Measurements from ENCODE around the gene SLAMF6.
"Not testable (repeated sequence)": the region's sequence is repeated elsewhere in the genome, so short reads cannot be mapped to it uniquely, and the experiment has no call there.

SLAMF6 gene

GRCh38 chr1:160517519-160517918 is 5.5 kb downstream of the SLAMF6 start:
- FAIRE-seq, result not testable (repeated sequence)

DNA sequence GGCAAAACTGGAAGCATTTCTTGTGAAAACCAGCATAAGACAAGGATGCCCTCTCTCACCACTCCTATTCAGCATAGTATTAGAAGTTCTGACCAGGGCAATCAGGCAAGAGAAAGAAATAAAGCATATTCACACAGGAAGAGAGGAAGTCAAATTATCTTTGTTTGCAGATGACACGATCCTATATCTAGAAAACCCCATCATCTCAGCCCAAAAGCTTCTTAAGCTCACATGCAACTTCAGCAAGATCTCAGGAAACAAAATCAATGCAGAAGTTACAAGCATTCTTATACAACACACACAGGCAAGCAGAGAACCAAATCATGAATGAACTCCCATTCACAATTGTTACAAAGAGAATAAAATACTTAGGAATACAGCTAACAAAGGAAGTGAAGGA is 7.1 kb downstream of the SLAMF6 start:
- not testable (repeated sequence) for DNase-seq (ENCODE audit: insufficient read length, low spot score); FAIRE-seq

More at GRCh38 chr1:160517519-160517918, 5.5 kb downstream of the SLAMF6 start:
- DNase-seq (ENCODE audit: insufficient read length, low spot score), result not testable (repeated sequence)

GRCh38 chr1:160504651-160505050 is 18.4 kb downstream of the SLAMF6 start:
- DNase-seq (ENCODE audit: insufficient read length, low spot score) (no peak), FAIRE-seq (peak; percentile 78)

DNA sequence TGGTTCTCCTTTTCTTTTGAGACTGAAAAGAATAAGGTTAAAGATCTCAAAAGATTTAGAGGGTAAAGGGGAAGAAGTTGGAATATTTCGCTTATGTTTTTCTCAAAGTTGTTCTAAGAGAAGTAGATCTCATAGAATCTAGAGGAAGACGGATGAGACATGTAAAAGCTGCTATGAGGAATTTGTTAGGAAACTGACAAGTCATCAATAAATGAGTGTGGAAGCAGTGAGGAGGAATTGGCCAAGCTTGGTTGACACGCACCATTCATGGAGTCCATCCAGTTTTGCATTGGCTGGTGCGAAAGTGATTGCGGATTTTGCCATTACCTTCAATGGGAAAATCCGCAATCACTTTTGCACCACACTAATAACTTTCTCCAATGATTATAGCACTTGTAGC is 20.0 kb downstream of the SLAMF6 start:
- FAIRE-seq (peak; percentile 74), DNase-seq (ENCODE audit: insufficient read length, low spot score) (no peak)

GRCh38 chr1:160500321-160500990 is 22.6 kb downstream of the SLAMF6 start:
- FAIRE-seq (peak; percentile 23), DNase-seq (ENCODE audit: insufficient read length, low spot score) (no peak)

DNA sequence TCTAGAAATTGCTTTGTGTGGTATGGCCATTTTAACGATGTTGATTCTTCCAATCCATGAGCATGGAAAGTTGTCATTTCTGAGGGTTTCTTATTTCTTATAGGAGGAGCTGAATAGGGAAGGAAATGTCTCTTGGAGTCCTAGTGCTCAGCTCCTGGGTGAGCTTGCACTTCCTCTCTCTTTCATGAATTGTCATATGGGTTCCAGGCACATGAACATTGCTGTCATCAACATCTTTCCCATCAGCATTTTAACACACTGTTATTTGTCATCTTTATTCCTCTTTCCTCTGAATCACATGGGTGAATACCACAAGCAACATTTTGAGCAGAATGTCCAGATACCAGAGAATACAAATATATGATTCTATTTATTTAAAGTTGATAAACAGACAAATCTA is 23.4 kb downstream of the SLAMF6 start:
- no peak for FAIRE-seq
- no peak for DNase-seq (ENCODE audit: insufficient read length, low spot score)

DNA sequence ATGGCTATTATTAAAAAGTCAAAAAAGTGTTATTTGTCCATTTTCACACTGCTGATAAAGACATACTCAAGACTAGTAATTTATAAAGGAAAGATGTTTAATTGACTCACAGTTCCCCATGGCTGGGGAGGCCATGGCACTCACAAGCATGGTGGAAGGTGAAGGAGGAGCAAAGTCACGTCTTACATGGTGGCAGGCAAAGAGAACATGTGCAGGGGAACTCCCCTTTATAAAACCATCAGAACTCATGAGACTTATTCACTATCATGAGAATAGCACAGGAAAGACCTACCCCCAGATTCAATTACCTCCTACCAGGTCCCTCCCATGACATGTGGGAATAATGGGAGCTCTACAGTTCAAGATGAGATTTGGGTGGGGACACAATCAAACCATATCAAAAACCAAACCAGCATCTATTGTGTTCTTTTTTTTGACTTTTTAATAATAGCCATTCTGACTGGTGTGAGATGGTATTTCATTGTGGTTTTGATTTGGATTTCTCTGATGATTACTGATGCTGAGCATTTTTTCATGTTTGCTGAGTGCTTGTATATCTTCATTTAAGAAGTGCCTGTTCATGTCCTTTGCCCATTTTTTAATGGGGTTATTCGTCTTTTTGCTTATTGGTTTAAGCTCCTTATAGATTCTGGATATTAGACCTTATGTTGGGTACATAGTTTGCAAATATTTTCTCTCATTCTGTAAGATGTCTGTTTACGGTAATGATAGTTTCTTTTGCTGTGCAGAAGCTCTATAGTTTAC is 24.6 kb downstream of the SLAMF6 start:
- not testable (repeated sequence) for DNase-seq (ENCODE audit: insufficient read length, low spot score); FAIRE-seq

DNA sequence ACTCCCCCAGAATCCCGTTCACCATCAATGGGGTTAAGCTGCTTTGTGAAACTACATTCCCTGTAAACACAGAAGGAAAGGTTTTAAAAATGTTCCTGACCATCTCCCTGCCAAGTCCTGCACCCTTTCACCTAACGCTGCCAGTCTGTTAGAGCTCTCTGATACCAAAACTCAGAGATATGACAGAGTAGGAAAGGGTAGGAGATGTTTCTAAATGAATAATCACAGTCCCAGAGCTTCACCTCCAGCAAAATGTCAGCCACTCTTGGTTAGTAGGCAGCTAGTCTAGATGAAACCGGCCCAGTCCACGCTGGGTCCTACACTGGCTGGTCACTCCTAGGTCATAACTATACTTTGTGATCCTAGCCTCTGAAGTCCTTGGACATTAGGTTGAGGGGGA is 26.7 kb downstream of the SLAMF6 start:
- no peak for FAIRE-seq
- DNase-seq (ENCODE audit: insufficient read length, low spot score), result no peak

DNA sequence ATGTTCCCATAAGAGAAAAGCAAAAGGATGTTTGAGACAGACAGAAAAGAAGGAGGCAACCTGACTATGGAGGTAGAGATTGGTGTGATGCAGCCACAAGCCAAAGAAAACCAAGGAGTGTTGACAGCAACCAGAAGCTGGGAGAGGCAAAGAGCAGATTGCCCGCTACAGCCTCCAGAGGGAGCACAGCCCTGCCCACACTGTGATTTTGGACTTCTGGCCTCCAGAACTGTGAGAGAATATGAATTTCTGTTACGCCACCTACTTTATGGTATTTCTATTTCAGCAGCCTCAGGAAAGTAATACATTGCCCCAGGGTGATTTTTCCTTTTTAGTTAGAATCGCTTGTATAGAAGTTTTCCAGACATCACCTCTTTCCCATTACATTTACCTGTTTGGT is 28.4 kb downstream of the SLAMF6 start:
- no peak for FAIRE-seq
- DNase-seq (ENCODE audit: insufficient read length, low spot score), result no peak

- FAIRE-seq (peak; percentile 14), DNase-seq (ENCODE audit: insufficient read length, low spot score) (no peak)
Measured at GRCh38 chr1:160492617-160493016, 30.4 kb downstream of the SLAMF6 start.

- FAIRE-seq (no peak), DNase-seq (ENCODE audit: insufficient read length, low spot score) (no peak)
Measured at GRCh38 chr1:160491981-160492380, 31.1 kb downstream of the SLAMF6 start.

DNA sequence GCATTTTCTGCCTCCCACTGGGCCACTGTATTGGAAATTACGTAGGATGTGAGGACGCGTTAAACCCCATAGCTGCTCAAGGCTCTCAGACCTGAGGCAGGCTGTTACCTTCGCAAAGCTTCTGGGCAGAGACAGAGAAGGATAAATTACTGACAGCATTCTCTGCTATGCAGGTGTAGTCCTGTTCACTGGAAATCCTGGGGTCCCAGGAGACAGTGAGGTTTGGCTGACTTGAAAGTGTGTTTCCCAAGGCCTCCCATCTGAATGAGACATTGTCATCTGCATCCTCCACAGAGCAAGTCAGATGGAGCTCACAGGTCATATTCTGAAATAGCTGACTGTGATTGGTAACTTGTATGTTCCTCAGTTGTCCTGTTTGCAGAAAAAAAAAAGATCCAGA is 32.0 kb downstream of the SLAMF6 start:
- peak; percentile 51 for FAIRE-seq

DNA sequence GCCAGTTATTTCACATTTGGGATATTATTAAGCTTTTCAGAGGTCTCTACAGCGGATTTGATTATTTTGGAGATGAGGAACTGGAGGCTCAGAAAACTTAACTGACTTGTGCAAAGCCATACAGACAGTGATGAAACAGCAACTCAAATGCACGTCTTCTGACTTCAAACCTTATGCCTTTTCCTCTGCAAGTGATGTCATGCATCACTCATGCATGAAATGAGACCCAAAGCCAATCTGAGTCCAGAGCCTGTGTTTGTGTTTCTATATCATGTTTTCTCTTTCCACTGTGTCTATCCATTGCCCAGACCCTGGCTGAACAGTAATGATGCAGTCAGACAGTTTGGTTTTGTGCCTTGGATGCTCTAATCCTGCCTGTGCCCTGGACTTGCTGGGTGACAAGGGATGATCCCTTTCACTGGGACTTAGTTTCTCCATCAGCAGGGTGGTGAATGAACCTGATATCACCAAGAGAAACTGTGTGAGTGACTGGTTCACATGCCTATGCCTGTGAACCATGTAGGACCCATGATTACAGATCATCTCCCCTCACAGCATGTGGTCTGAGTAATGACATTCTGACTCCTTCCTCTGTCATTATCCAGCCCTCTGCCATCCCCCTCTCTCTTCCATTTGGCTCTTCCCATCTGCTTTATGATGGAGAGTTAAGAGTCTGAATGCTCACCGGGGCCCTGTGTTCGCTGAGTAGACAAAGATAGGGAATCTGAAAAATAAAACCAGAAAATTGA is 33.4 kb downstream of the SLAMF6 start:
- no peak for DNase-seq (ENCODE audit: insufficient read length, low spot score)
- peak; percentile 71 for FAIRE-seq

More for the DNA sequence above, 32.0 kb downstream of the SLAMF6 start:
- no peak for DNase-seq (ENCODE audit: insufficient read length, low spot score)

GRCh38 chr1:160488347-160489058 is 34.6 kb downstream of the SLAMF6 start:
- FAIRE-seq, result peak; percentile 56

GRCh38 chr1:160486453-160486852 is 36.6 kb downstream of the SLAMF6 start:
- no peak for DNase-seq (ENCODE audit: insufficient read length, low spot score)
- no peak for FAIRE-seq

More at GRCh38 chr1:160488347-160489058, 34.6 kb downstream of the SLAMF6 start:
- DNase-seq (ENCODE audit: insufficient read length, low spot score), result no peak

DNA sequence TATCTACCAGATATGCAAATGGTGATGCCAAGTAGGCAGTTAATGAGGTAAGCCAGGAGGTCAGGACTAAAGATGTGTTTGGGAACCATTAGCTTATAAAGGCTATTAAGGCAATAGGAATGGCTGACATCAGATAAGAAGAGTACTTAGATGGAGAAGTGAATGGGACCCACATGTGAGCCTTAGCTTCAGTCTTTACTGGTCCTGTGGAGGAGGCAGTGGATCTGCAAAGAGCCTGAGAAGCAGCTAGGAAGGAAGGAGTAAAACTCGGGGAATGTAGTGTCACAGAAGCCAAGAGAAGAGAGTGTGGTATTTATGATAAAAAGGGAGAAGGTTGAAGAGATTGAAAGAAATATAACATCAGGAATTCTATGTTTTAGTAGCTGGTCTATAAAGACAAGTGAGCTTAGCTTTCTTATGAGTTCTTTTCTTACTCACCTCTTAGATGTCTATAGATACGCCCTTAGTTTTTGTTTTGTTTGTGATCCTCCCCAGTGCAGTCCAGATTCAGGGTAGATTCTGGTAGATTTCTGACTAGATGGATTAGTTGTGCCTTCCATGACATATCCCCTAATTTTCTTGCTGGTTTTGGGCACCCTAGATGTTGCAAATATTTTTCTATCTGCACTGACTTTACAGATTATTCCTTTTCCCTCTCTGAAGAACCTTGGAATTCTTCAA is 39.4 kb downstream of the SLAMF6 start:
- DNase-seq (ENCODE audit: insufficient read length, low spot score) (no peak), FAIRE-seq (peak; percentile 59)

- DNase-seq (ENCODE audit: insufficient read length, low spot score), result no peak
- peak; percentile 48 for FAIRE-seq
Measured at GRCh38 chr1:160481979-160482596, 41.0 kb downstream of the SLAMF6 start.

- not testable (repeated sequence) for FAIRE-seq
Measured at GRCh38 chr1:160480781-160481180, 42.3 kb downstream of the SLAMF6 start.

DNA sequence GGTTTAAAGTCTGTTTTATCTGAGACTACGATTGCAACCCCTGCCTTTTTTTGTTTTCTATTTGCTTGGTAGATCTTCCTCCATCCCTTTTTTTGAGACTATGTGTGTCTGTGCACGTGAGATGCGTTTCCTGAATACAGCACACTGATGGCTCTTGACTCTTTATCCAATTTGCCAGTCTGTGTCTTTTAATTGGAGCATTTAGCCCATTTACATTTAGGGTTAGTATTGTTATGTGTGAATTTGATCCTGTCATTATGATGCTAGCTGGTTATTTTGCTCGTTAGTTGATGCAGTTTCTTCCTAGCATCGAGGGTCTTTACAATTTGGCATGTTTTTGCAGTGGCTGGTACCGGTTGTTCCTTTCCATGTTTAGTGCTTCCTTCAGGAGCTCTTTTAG is 44.0 kb downstream of the SLAMF6 start:
- not testable (repeated sequence) for FAIRE-seq; DNase-seq (ENCODE audit: insufficient read length, low spot score)

More at GRCh38 chr1:160480781-160481180, 42.3 kb downstream of the SLAMF6 start:
- DNase-seq (ENCODE audit: insufficient read length, low spot score), result not testable (repeated sequence)

Data from GM19239 (cell line).